MM.1S (cell line): ENCODE data around the gene SPINK1.

Experiments
- DNase-seq: peaks from one replicate; pipeline ENCODE4 v3.0.0-alpha.2; 2015
- H2AFZ ChIP-seq: fragments of 300-600 bp; sonication (generic); 2 replicates; pipeline ENCODE4 v1.6.0; 2016; ENCODE audit warnings: antibody characterized with exemption, low read length
- H3F3A ChIP-seq: fragments of 300-600 bp; sonication (generic); 2 replicates; pipeline ENCODE4 v1.6.1; 2016; ENCODE audit warnings: mild to moderate bottlenecking, antibody characterized with exemption, low read length, moderate library complexity, mixed read lengths; ENCODE audit not compliant: insufficient read depth
- H3K27ac ChIP-seq: fragments of 300-600 bp; sonication (generic); 2 replicates; pipeline ENCODE4 v1.5.1; 2016; ENCODE audit warnings: mild to moderate bottlenecking, low read length
- H3K27me3 ChIP-seq: fragments of 300-600 bp; sonication (generic); replicated peaks from 2 replicates; pipeline ENCODE4 v1.6.0; 2016; ENCODE audit warnings: low read length; ENCODE audit not compliant: insufficient read depth
- H3K36me3 ChIP-seq: fragments of 300-600 bp; sonication (generic); replicated peaks from 2 replicates; pipeline ENCODE4 v1.6.1; 2016; ENCODE audit warnings: mild to moderate bottlenecking, low read length, mixed read lengths; ENCODE audit not compliant: insufficient read depth
- H3K4me1 ChIP-seq: fragments of 300-600 bp; sonication (generic); 2 replicates; pipeline ENCODE4 v1.6.1; 2016; ENCODE audit warnings: low read length, mixed read lengths
- H3K4me2 ChIP-seq: fragments of 300-600 bp; sonication (generic); 2 replicates; pipeline ENCODE4 v1.6.0; 2016; ENCODE audit warnings: low read depth, low read length
- H3K4me3 ChIP-seq: fragments of 300-600 bp; sonication (generic); 2 replicates; pipeline ENCODE4 v1.5.1; 2016; ENCODE audit warnings: low read length, mixed read lengths
- H3K79me2 ChIP-seq: fragments of 300-600 bp; sonication (generic); 2 replicates; pipeline ENCODE4 v1.6.1; 2016; ENCODE audit warnings: mixed run types, low read length, mixed read lengths
- H3K9ac ChIP-seq: fragments of 300-600 bp; sonication (generic); 2 replicates; pipeline ENCODE4 v1.6.1; 2016; ENCODE audit warnings: low read length, mixed read lengths
- H3K9me2 ChIP-seq: fragments of 300-600 bp; sonication (generic); replicated peaks from 2 replicates; pipeline ENCODE4 v1.6.1; 2016; ENCODE audit warnings: mild to moderate bottlenecking, low read length, mixed read lengths; ENCODE audit not compliant: insufficient read depth
- H3K9me3 ChIP-seq: fragments of 300-600 bp; sonication (generic); replicated peaks from 2 replicates; pipeline ENCODE4 v1.6.1; 2016; ENCODE audit warnings: mild to moderate bottlenecking, low read length, mixed read lengths; ENCODE audit not compliant: insufficient read depth
- H4K20me1 ChIP-seq: fragments of 300-600 bp; sonication (generic); 2 replicates; pipeline ENCODE4 v1.6.1; 2016; ENCODE audit warnings: mild to moderate bottlenecking, low read length, moderate library complexity, mixed read lengths; ENCODE audit not compliant: insufficient read depth
- CTCF ChIP-seq: fragments of 300-600 bp; sonication (generic); IDR thresholded peaks from 2 replicates; pipeline ENCODE4 v1.5.1; 2016; ENCODE audit warnings: antibody characterized with exemption, low read length, mixed read lengths
- EZH2 ChIP-seq: fragments of 300-600 bp; sonication (generic); optimal IDR thresholded peaks from 2 replicates; pipeline ENCODE3; 2017; ENCODE audit warnings: low read depth, mild to moderate bottlenecking, antibody characterized with exemption, low read length, mixed read lengths
- EZH2phosphoT487 ChIP-seq: fragments of 300-600 bp; sonication (generic); IDR thresholded peaks from 2 replicates; pipeline ENCODE4 v1.6.1; 2018; ENCODE audit warnings: antibody characterized with exemption, low read length

Gene SPINK1

GRCh38 chr5:147809830-147810666 lies 21.4 kb downstream of the SPINK1 start:
- peak overlapping the region; percentile 40 for H3K4me2 ChIP-seq

GRCh38 chr5:147805030-147805454 lies 26.4 kb downstream of the SPINK1 start:
- Histone ChIP-seq H3K36me3 (no peaks in the 10 kb centered on the region), H3K27me3 (no peaks in the 10 kb centered on the region), H3K9ac (no peak overlapping the region), H4K20me1 (no peaks in the 10 kb centered on the region), H3K9me3 (no peaks in the 10 kb centered on the region), H3K79me2 (no peaks in the 10 kb centered on the region), H3K27ac (peak overlapping the region; percentile 93), H2AFZ (no peak overlapping the region), H3K9me2 (no peaks in the 10 kb centered on the region), H3K4me1 (peaks cover 57% of the 10 kb centered on the region), H3K4me3 (peak overlapping the region; percentile 2; the same call in 1 of the 2 replicates), H3F3A (peaks cover 40% of the 10 kb centered on the region), H3K4me2 (peak overlapping the region; percentile 46)
- peak; percentile 92 for DNase-seq
- no peak for TF ChIP-seq CTCF

More at GRCh38 chr5:147809830-147810666, 21.4 kb downstream of the SPINK1 start:
- Histone ChIP-seq H3K27ac (peak overlapping the region; percentile 2; the same call in 1 of the 2 replicates), H4K20me1 (no peaks in the 10 kb centered on the region), H3K27me3 (no peaks in the 10 kb centered on the region), H3K9me3 (no peaks in the 10 kb centered on the region), H3K9ac (no peak overlapping the region), H3K36me3 (no peaks in the 10 kb centered on the region), H3K4me3 (no peak overlapping the region), H2AFZ (peak overlapping the region; percentile 69), H3F3A (peaks cover 31% of the 10 kb centered on the region), H3K79me2 (no peaks in the 10 kb centered on the region), H3K9me2 (no peaks in the 10 kb centered on the region), H3K4me1 (peaks cover 43% of the 10 kb centered on the region)
- TF ChIP-seq CTCF, result no peak
- TF ChIP-seq EZH2phosphoT487, result no peak
- no peak for TF ChIP-seq EZH2
- peak; percentile 26 for DNase-seq

GRCh38 chr5:147804334-147804733 lies 27.1 kb downstream of the SPINK1 start:
- Histone ChIP-seq H3K9me2 (no peaks in the 10 kb centered on the region), H3K79me2 (no peaks in the 10 kb centered on the region), H3K4me1 (peaks cover 50% of the 10 kb centered on the region), H3K36me3 (no peaks in the 10 kb centered on the region), H3K27me3 (no peaks in the 10 kb centered on the region), H3K4me3 (no peak overlapping the region), H2AFZ (peak overlapping the region; percentile 19; the same call in 1 of the 2 replicates), H3K4me2 (peak overlapping the region; percentile 46; the same call in 1 of the 2 replicates), H3K27ac (peak overlapping the region; percentile 93; the same call in 1 of the 2 replicates), H3F3A (peaks cover 40% of the 10 kb centered on the region), H3K9ac (no peak overlapping the region), H3K9me3 (no peaks in the 10 kb centered on the region), H4K20me1 (no peaks in the 10 kb centered on the region)
- DNase-seq, result no peak
- TF ChIP-seq EZH2 (no peak), EZH2phosphoT487 (no peak), CTCF (no peak)
